Right lobe of liver (tissue), 6 donors: ENCODE results near the gene ZBTB18. TPM values are rescaled to one million over a fixed set of nuclear protein-coding genes. Genes with fewer than 3 reads are reported as not detected.

Experiments
- ATAC-seq, 4 donors: fragments of 200-7000 bp; cut with Tn5 transposase; one replicate each; pipeline ENCODE4 v1.9.1; 2020; ENCODE audit warnings: mild to moderate bottlenecking in 4 of 4, moderate library complexity in 4 of 4
- DNase-seq, 3 donors: peaks; one replicate each; pipeline ENCODE4 v3.0.0-alpha.2; 2020
- H3K27ac ChIP-seq, 3 donors: fragments of 200-600 bp; one replicate each; pipeline ENCODE4 v1.8.0; 2022
- H3K27me3 ChIP-seq, 2 donors: fragments of 200-600 bp; one replicate each; pipeline ENCODE4 v1.8.0; 2022
- H3K36me3 ChIP-seq, 4 donors: fragments of 200-600 bp; sonication (generic) in 1 of 4; one replicate each; pipeline versions ENCODE4 v1.5.1 to v1.8.0; 2017 to 2022; ENCODE audit warnings: control low read depth in 1 of 4
- H3K4me1 ChIP-seq, 4 donors: fragments of 200-600 bp; sonication (generic) in 1 of 4; one replicate each; pipeline versions ENCODE4 v1.5.1 to v1.8.0; 2017 to 2022; ENCODE audit warnings: control low read depth in 1 of 4
- H3K4me3 ChIP-seq, 3 donors: fragments of 200-600 bp; one replicate each; pipeline ENCODE4 v1.8.0; 2022
- H3K9me3 ChIP-seq, 4 donors: fragments of 200-600 bp; sonication (generic) in 1 of 4; one replicate each; pipeline versions ENCODE4 v1.5.1 to v1.8.0; 2017 to 2022; ENCODE audit warnings: control low read depth in 1 of 4
- POLR2A ChIP-seq: fragments of 450-650 bp; IDR thresholded peaks from one replicate; pipeline ENCODE4 v1.6.1; 2017; ENCODE audit warnings: antibody characterized with exemption, mild to moderate bottlenecking
- WGBS: methylation state at CpG from one replicate; pipeline ENCODE4 v1.1.6; 2018; ENCODE audit warnings: low coverage, low lambda C conversion rate; ENCODE audit not compliant: insufficient coverage; ENCODE audit errors: missing lambda C conversion rate; 5-methylcytosine and 5-hydroxymethylcytosine counted together
- intact Hi-C, 2 donors: fragments of 100-400 bp; cut with DNase I; formaldehyde crosslinking; loops; one replicate each; pipeline versions ENCODE4 v1.11.2 to v1.14.1; 2022
- total RNA-seq, 6 experiments: library from RNA; depleted of rRNA in 2 of 6; stranded (reverse); fragments of >200 nt in 2 of 6; fragmentation: NEBNext Ultra II Directional in 3 of 6; extraction: Animal tissue kit (Norgen Biotek cat#: 25700) in 3 of 6; gene quantifications; one replicate each; pipeline versions ENCODE4 v1.1.0 to v1.2.4, GENCODE V29; 2016 to 2023
- TF ChIP-seq, protein P1 (sequence below), 4 donors: fragments of 200-600 bp in 3 of 4; fragments of 450-650 bp in 1 of 4; IDR thresholded peaks; one replicate each; pipeline versions ENCODE4 v1.5.1 to v1.8.0; 2016 to 2022; ENCODE audit warnings: antibody characterized with exemption in 4 of 4, mild to moderate bottlenecking in 2 of 4
- donor health status: DM: no; HTN: yes; CAD: no.
- donor health status: DM: no; HTN: no; CAD: no.
- donor health status: DM: no; HTN: no; CAD: no.
- donor health status: DM: no; HTN: yes; CAD: no.
- donor health status: DM: no; HTN: yes; CAD: no.

The ZBTB18 gene
- total RNA-seq, 6 experiments from 2014 or later = 9.0 to 16.1 (median 10.0) TPM

DNA sequence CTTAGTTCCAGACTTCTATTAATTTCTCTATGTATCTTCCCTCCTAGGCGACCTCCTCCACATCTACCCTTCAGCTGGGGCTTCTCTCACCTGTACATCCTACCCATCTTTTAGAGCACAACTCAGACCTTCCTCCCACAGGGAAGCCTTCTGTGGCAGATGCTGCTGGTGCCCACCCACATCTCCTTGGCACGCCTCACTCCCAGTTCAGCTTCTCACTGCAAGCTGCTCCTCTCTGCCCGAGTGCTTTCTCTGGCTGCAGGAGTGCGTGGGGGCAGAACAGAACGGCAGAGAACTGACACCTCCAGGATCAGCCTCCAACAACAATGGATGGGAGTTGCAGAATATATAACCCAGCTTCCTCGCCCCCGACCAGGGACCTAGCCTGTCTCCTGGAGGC, 36.5 kb downstream of the ZBTB18 start:
- no peaks in the 10 kb centered on the region for H3K9me3 ChIP-seq
- 84% methylated on average over 5 of the region's 7 CpGs for WGBS
- intact Hi-C loops = no loop called here
- no peak overlapping the region for H3K4me3 ChIP-seq
- TF ChIP-seq POLR2A = no peak
- TF ChIP-seq, protein P1, sequence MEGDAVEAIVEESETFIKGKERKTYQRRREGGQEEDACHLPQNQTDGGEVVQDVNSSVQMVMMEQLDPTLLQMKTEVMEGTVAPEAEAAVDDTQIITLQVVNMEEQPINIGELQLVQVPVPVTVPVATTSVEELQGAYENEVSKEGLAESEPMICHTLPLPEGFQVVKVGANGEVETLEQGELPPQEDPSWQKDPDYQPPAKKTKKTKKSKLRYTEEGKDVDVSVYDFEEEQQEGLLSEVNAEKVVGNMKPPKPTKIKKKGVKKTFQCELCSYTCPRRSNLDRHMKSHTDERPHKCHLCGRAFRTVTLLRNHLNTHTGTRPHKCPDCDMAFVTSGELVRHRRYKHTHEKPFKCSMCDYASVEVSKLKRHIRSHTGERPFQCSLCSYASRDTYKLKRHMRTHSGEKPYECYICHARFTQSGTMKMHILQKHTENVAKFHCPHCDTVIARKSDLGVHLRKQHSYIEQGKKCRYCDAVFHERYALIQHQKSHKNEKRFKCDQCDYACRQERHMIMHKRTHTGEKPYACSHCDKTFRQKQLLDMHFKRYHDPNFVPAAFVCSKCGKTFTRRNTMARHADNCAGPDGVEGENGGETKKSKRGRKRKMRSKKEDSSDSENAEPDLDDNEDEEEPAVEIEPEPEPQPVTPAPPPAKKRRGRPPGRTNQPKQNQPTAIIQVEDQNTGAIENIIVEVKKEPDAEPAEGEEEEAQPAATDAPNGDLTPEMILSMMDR (IDR thresholded peaks at IDR 0.05) = no peak
- H3K27ac ChIP-seq = no peak overlapping the region
- H3K27me3 ChIP-seq = no peaks in the 10 kb centered on the region
- ATAC-seq = no peak
- H3K36me3 ChIP-seq = no peaks in the 10 kb centered on the region
- peaks cover 0 to 33% (median 14%) of the 10 kb centered on the region in 4 donors for H3K4me1 ChIP-seq
- DNase-seq = no peak

DNA sequence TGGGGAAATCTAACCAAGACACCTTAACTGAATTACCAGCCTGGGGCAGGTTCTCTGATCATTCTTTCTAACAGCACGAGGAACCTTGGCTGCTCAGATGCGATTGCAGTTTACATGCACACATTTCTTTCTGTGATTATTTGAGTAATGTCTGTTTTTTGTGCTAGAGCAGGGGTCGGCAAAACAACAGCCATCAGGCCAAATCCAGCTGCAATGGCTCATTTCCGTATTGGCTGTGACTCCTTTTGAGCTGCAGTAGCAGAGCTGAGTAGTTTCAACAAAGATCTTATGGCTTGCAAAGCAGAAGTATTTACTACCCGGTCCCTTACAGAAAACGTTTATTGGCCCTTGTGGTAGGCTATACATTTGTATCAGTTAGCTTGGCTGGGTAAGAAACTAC, 37.1 kb downstream of the ZBTB18 start:
- no peaks in the 10 kb centered on the region for H3K27me3 ChIP-seq
- intact Hi-C loops = no loop called here
- no peaks in the 10 kb centered on the region for H3K9me3 ChIP-seq
- no peak overlapping the region for H3K27ac ChIP-seq
- no peak for TF ChIP-seq POLR2A
- TF ChIP-seq, protein P1 (IDR thresholded peaks at IDR 0.05) = no peak
- H3K4me1 ChIP-seq = peaks cover 0 to 38% (median 17%) of the 10 kb centered on the region in 4 donors
- ATAC-seq = no peak
- H3K4me3 ChIP-seq = no peak overlapping the region
- H3K36me3 ChIP-seq = no peaks in the 10 kb centered on the region
- 86% methylated on average over 6 of the region's 6 CpGs for WGBS
- DNase-seq = no peak

DNA sequence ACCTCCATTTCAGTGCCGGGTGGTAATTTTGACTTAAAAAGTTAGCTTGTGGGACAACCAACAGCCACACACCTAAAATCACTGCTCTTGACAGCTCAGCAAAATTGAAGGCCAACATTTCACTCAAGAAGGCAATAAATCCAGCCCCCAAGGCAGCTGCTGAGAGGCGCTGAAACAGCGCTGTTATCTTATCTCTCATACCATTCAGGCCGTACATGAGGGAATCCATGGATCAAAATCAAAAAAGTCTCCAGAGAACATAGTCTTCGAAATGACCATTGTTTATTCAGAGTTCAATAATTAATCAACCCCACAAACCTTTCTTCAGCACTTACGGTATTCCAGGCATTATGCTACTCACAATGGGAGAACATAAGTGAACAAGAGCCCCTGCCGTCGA, 38.5 kb downstream of the ZBTB18 start:
- 20% methylated on average over 8 of the region's 8 CpGs for WGBS
- TF ChIP-seq, protein P1 (IDR thresholded peaks at IDR 0.05) = no peak
- TF ChIP-seq POLR2A = no peak
- H3K27me3 ChIP-seq = no peaks in the 10 kb centered on the region
- ATAC-seq = peak; percentile 63 to 79 (median 71)
- peaks cover 0 to 49% (median 21%) of the 10 kb centered on the region in 4 donors for H3K4me1 ChIP-seq
- intact Hi-C loops = no loop called here
- no peak overlapping the region for H3K4me3 ChIP-seq
- no peak for DNase-seq
- peak overlapping the region in 2 of 3 donors; percentile 69 to 78 for H3K27ac ChIP-seq
- H3K9me3 ChIP-seq = no peaks in the 10 kb centered on the region
- H3K36me3 ChIP-seq = no peaks in the 10 kb centered on the region

DNA sequence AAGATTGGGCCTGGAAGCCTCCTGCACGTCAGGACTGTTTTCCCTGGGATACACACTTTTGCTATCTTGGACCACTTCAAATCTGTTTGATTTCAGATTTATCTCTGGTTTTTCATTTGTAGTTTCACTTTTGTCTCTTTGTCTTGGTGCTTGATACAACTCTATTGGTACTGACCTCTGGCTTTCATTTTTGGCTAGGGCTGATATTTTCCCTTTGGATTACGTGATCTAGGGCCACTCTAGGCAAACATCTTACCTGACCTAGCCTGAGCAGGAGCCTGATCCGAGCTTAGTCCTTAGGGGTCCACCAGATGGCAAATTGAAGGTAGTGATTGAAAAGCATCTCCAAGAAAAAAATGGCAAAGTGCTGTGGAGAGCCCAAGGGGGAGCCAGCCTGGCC, 39.6 kb downstream of the ZBTB18 start:
- Histone ChIP-seq H3K27ac (peak overlapping the region; percentile 12 to 78 (median 69)), H3K9me3 (no peaks in the 10 kb centered on the region), H3K36me3 (no peaks in the 10 kb centered on the region), H3K27me3 (no peaks in the 10 kb centered on the region), H3K4me3 (peak overlapping the region in 1 of 3 donors; percentile 17), H3K4me1 (peaks cover 0 to 57% (median 26%) of the 10 kb centered on the region in 4 donors)
- WGBS = 21% methylated on average over 3 of the region's 3 CpGs
- intact Hi-C loops = no loop called here
- ATAC-seq (peak; percentile 42 to 60 (median 57)), DNase-seq (no peak)
- TF ChIP-seq POLR2A = no peak
- TF ChIP-seq, protein P1 (IDR thresholded peaks at IDR 0.05) = no peak
